ENCODE results near the gene CPXM2. TPM values are rescaled to one million over a fixed set of nuclear protein-coding genes. Genes with fewer than 3 reads are reported as not detected.

CPXM2 gene
- total and polyA plus RNA-seq, 2 experiments from 2014 or later: 3.7 to 4.9 TPM

- H3K4me2 ChIP-seq: no peak overlapping the region
These were observed 130.6 kb downstream of the CPXM2 start for GRCh38 chr10:123761038-123761428.

GRCh38 chr10:123760356-123761037, 131.1 kb downstream of the CPXM2 start:
- H3K4me1 ChIP-seq (ENCODE audit: insufficient read depth): peaks cover 6% of the 10 kb centered on the region
- H3K27ac ChIP-seq: peak overlapping the region; percentile 38
- no peak for DNase-seq (ENCODE audit: low spot score)
- H2AFZ ChIP-seq: no peak overlapping the region
- no peaks in the 10 kb centered on the region for H3K79me2 ChIP-seq
- no peak overlapping the region for H3K4me2 ChIP-seq
- H3K36me3 ChIP-seq (replicated peaks; ENCODE audit: insufficient read depth, low read depth): no peaks in the 10 kb centered on the region
- no peaks in the 10 kb centered on the region for H3K9me2 ChIP-seq (replicated peaks; ENCODE audit: insufficient read depth)
- TF ChIP-seq EZH2phosphoT487 (IDR thresholded peaks at IDR 0.05; ENCODE audit: low read depth, severe bottlenecking, unreplicated experiment) (no peak), EZH2 (IDR thresholded peaks at IDR 0.05; ENCODE audit: borderline replicate concordance) (no peak), CTCF (IDR thresholded peaks at IDR 0.05; ENCODE audit: poor library complexity) (no peak)
- H3K27me3 ChIP-seq: peaks cover 7% of the 10 kb centered on the region
- H3K4me3 ChIP-seq: no peak overlapping the region
- 61% methylated on average over 10 of the region's 10 CpGs for WGBS (ENCODE audit: low lambda C conversion rate, missing lambda C conversion rate)
- H3K9me3 ChIP-seq (ENCODE audit: low read depth): no peaks in the 10 kb centered on the region
- no peaks in the 10 kb centered on the region for H4K20me1 ChIP-seq (ENCODE audit: insufficient read depth, poor library complexity, severe bottlenecking)

More at GRCh38 chr10:123761038-123761428, 130.6 kb downstream of the CPXM2 start:
- TF ChIP-seq EZH2phosphoT487 (IDR thresholded peaks at IDR 0.05; ENCODE audit: low read depth, severe bottlenecking, unreplicated experiment): no peak
- TF ChIP-seq EZH2 (IDR thresholded peaks at IDR 0.05; ENCODE audit: borderline replicate concordance): no peak
- no peak for TF ChIP-seq CTCF (IDR thresholded peaks at IDR 0.05; ENCODE audit: poor library complexity)
- H4K20me1 ChIP-seq (ENCODE audit: insufficient read depth, poor library complexity, severe bottlenecking): no peaks in the 10 kb centered on the region
- DNase-seq (ENCODE audit: low spot score): no peak
- H2AFZ ChIP-seq: no peak overlapping the region
- no peaks in the 10 kb centered on the region for H3K9me3 ChIP-seq (ENCODE audit: low read depth)
- 89% methylated on average over 10 of the region's 10 CpGs for WGBS (ENCODE audit: low lambda C conversion rate, missing lambda C conversion rate)
- H3K79me2 ChIP-seq: no peaks in the 10 kb centered on the region
- no peaks in the 10 kb centered on the region for H3K36me3 ChIP-seq (replicated peaks; ENCODE audit: insufficient read depth, low read depth)
- H3K27me3 ChIP-seq: peaks cover 7% of the 10 kb centered on the region
- H3K4me3 ChIP-seq: no peak overlapping the region
- peaks cover 6% of the 10 kb centered on the region for H3K4me1 ChIP-seq (ENCODE audit: insufficient read depth)
- no peaks in the 10 kb centered on the region for H3K9me2 ChIP-seq (replicated peaks; ENCODE audit: insufficient read depth)
- no peak overlapping the region for H3K27ac ChIP-seq

- Histone ChIP-seq H3K4me3 (no peak overlapping the region), H3K79me2 (no peaks in the 10 kb centered on the region), H3K27ac (peak overlapping the region; percentile 38), H3K36me3 (replicated peaks; ENCODE audit: insufficient read depth, low read depth) (no peaks in the 10 kb centered on the region), H3K4me2 (peak overlapping the region; percentile 0), H2AFZ (no peak overlapping the region), H3K9me3 (ENCODE audit: low read depth) (no peaks in the 10 kb centered on the region), H3K27me3 (peaks cover 7% of the 10 kb centered on the region), H4K20me1 (ENCODE audit: insufficient read depth, poor library complexity, severe bottlenecking) (no peaks in the 10 kb centered on the region), H3K9me2 (replicated peaks; ENCODE audit: insufficient read depth) (no peaks in the 10 kb centered on the region), H3K4me1 (ENCODE audit: insufficient read depth) (peaks cover 6% of the 10 kb centered on the region)
- no peak for TF ChIP-seq EZH2 (IDR thresholded peaks at IDR 0.05; ENCODE audit: borderline replicate concordance)
- TF ChIP-seq CTCF (IDR thresholded peaks at IDR 0.05; ENCODE audit: poor library complexity): no peak
- no peak for TF ChIP-seq EZH2phosphoT487 (IDR thresholded peaks at IDR 0.05; ENCODE audit: low read depth, severe bottlenecking, unreplicated experiment)
- 44% methylated on average over 8 of the region's 8 CpGs for WGBS (ENCODE audit: low lambda C conversion rate, missing lambda C conversion rate)
- DNase-seq (ENCODE audit: low spot score): peak; percentile 20
These were observed 132.0 kb downstream of the CPXM2 start for GRCh38 chr10:123759501-123760031.
